HepG2 (cell line): ENCODE results near the gene MYLK3. TPM values are rescaled to one million over a fixed set of nuclear protein-coding genes. Genes with fewer than 3 reads are reported as not detected.

Experiments
- ATAC-seq: fragments of 200-7000 bp; cut with Tn5 transposase; 3 replicates; pipeline ENCODE4 v1.9.1; 2020; ENCODE audit warnings: mild to moderate bottlenecking, moderate library complexity
- BruUV-seq: library from RNA; stranded (reverse); fragments of 400-500 nt; replicated peaks from 2 replicates; lab custom pipeline; 2021; lab: Mats Ljungman, UMichigan
- CTCF ChIA-PET: fragments of 300-600 bp; formaldehyde crosslinking; extraction: SDS; loops from one replicate; lab custom pipeline; 2021; ENCODE audit warnings: low total read pairs, inconsistent platforms, low intra/inter-chr PET ratio; lab: Yijun Ruan, JAX
- POLR2A ChIA-PET: fragments of 350-600 bp; sonication (Branson Sonifier 250); formaldehyde crosslinking; loops from one replicate; lab custom pipeline; 2020; ENCODE audit warnings: antibody characterized with exemption, inconsistent platforms; lab: Yijun Ruan, JAX
- DNase-seq: peaks from one replicate; pipeline ENCODE4 v3.0.0-alpha.2; 2015; ENCODE audit warnings: low spot score
- FAIRE-seq: peaks from 3 replicates; lab custom pipeline; 2011; peaks lifted over from hg19 to GRCh38; lab: Jason Lieb, UNC
- H2AFZ ChIP-seq: one replicate; pipeline ENCODE4 v1.6.1; 2011; ENCODE audit warnings: low read length, inconsistent platforms
- H3K27ac ChIP-seq: fragments of 300-600 bp; 3 replicates; pipeline ENCODE4 v1.8.0; 2011; ENCODE audit warnings: mixed run types, mild to moderate bottlenecking, mixed read lengths, low read length, inconsistent platforms; ENCODE audit not compliant: insufficient read depth; ENCODE audit errors: extremely low read length
- H3K27me3 ChIP-seq, 2 experiments: fragments of 200-600 bp in 1 of 2; 2 replicates in 1 of 2; 3 replicates in 1 of 2; pipeline versions ENCODE4 v1.6.0 to v1.8.0; 2011; ENCODE audit warnings: low read length in 2 of 2, mild to moderate bottlenecking in 2 of 2, moderate library complexity in 2 of 2, inconsistent platforms in 1 of 2; ENCODE audit not compliant: insufficient read depth in 2 of 2, control insufficient read depth in 1 of 2
- H3K36me3 ChIP-seq, 2 experiments: fragments of 200-600 bp in 1 of 2; replicated peaks in 1 of 2; 2 replicates in 1 of 2; 3 replicates in 1 of 2; pipeline versions ENCODE4 v1.5.1 to v1.8.0; 2011; ENCODE audit warnings: low read length in 2 of 2, inconsistent platforms in 1 of 2; ENCODE audit not compliant: insufficient read depth in 2 of 2, control insufficient read depth in 1 of 2
- H3K4me1 ChIP-seq: 2 replicates; pipeline ENCODE4 v1.5.1; 2012; ENCODE audit warnings: low read length, inconsistent platforms; ENCODE audit not compliant: insufficient read depth
- H3K4me2 ChIP-seq: 2 replicates; pipeline ENCODE4 v1.6.0; 2011; ENCODE audit warnings: low read depth, low read length, inconsistent platforms
- H3K4me3 ChIP-seq, 3 experiments: fragments of 200-600 bp in 1 of 3; sonication (generic), shearing (Covaris generic) in 1 of 3; replicated peaks in 1 of 3; 2 replicates each; pipeline ENCODE4 v1.5.1; 2011 to 2016; ENCODE audit warnings: low read length in 3 of 3, inconsistent platforms in 2 of 3, low read depth in 2 of 3, mild to moderate bottlenecking in 2 of 3, control low read depth in 1 of 3, mixed read lengths in 1 of 3; ENCODE audit not compliant: insufficient read depth in 1 of 3
- H3K79me2 ChIP-seq: one replicate; pipeline ENCODE4 v1.6.1; 2011; ENCODE audit warnings: low read length, inconsistent platforms; ENCODE audit not compliant: insufficient read depth
- H3K9ac ChIP-seq: 2 replicates; pipeline ENCODE4 v1.6.0; 2011; ENCODE audit warnings: mild to moderate bottlenecking, low read depth, low read length, inconsistent platforms; ENCODE audit not compliant: insufficient read depth
- H3K9me3 ChIP-seq: 2 replicates; pipeline ENCODE4 v1.5.1; 2012; ENCODE audit warnings: mild to moderate bottlenecking, low read length
- H4K20me1 ChIP-seq: 2 replicates; pipeline ENCODE4 v1.6.0; 2011; ENCODE audit warnings: inconsistent platforms, mild to moderate bottlenecking, low read length, moderate library complexity; ENCODE audit not compliant: insufficient read depth
- ATF4 ChIP-seq, 2 experiments: fragments of 450-650 bp in 1 of 2; sonication (generic) in 1 of 2; formaldehyde crosslinking; IDR thresholded peaks; 2 replicates each; pipeline versions ENCODE4 v1.5.0 to v1.8.0; 2020 to 2022; ENCODE audit warnings: mild to moderate bottlenecking in 1 of 2, missing genetic modification reagents in 1 of 2
- FIP1L1 ChIP-seq: fragments of 200-400 bp; formaldehyde crosslinking; IDR thresholded peaks from 2 replicates; pipeline ENCODE4 v1.6.1; 2018; ENCODE audit warnings: low read depth, mild to moderate bottlenecking, low read length, moderate library complexity, borderline replicate concordance; ENCODE audit not compliant: insufficient read depth
- MXI1 ChIP-seq: IDR thresholded peaks from 3 replicates; pipeline ENCODE4 v1.6.1; 2012; ENCODE audit warnings: low read depth, low read length, inconsistent platforms, borderline replicate concordance
- ONECUT2 ChIP-seq: sonication (generic); formaldehyde crosslinking; IDR thresholded peaks from 2 replicates; pipeline ENCODE4 v1.4.0; 2020; ENCODE audit warnings: missing genetic modification reagents
- PHF20 ChIP-seq: sonication (generic); formaldehyde crosslinking; IDR thresholded peaks from 2 replicates; pipeline ENCODE4 v1.5.0; 2020; ENCODE audit warnings: mild to moderate bottlenecking, missing genetic modification reagents
- RELA ChIP-seq: sonication (generic); formaldehyde crosslinking; IDR thresholded peaks from 2 replicates; pipeline ENCODE4 v1.4.0; 2020; ENCODE audit warnings: missing genetic modification reagents
- SP2 ChIP-seq: sonication (generic); formaldehyde crosslinking; IDR thresholded peaks from 2 replicates; pipeline ENCODE4 v1.5.1; 2020; ENCODE audit warnings: mild to moderate bottlenecking, missing genetic modification reagents
- TBL1XR1 ChIP-seq: fragments of 150-350 bp; IDR thresholded peaks from 2 replicates; pipeline ENCODE4 v1.6.1; 2014; ENCODE audit warnings: borderline replicate concordance, low read length; ENCODE audit not compliant: partially characterized antibody
- YEATS4 ChIP-seq: sonication (generic); formaldehyde crosslinking; IDR thresholded peaks from 2 replicates; pipeline ENCODE4 v1.4.0; 2020; ENCODE audit warnings: missing genetic modification reagents, borderline replicate concordance
- ZFAT ChIP-seq: sonication (generic); formaldehyde crosslinking; conservative IDR thresholded peaks from 2 replicates; pipeline ENCODE4 v1.8.1; 2023; ENCODE audit warnings: missing genetic modification reagents, inconsistent platforms
- ZNF17 ChIP-seq: sonication (generic); formaldehyde crosslinking; IDR thresholded peaks from 2 replicates; pipeline ENCODE4 v1.5.0; 2020; ENCODE audit warnings: mild to moderate bottlenecking, missing genetic modification reagents
- ZNF484 ChIP-seq: sonication (generic); formaldehyde crosslinking; IDR thresholded peaks from 2 replicates; pipeline ENCODE4 v1.5.1; 2020; ENCODE audit warnings: mild to moderate bottlenecking, low read depth, missing genetic modification reagents, borderline replicate concordance
- ZSCAN21 ChIP-seq: sonication (generic); formaldehyde crosslinking; IDR thresholded peaks from 2 replicates; pipeline ENCODE4 v1.8.0; 2022; ENCODE audit warnings: mild to moderate bottlenecking, missing genetic modification reagents, moderate library complexity, borderline replicate concordance
- WGBS: methylation state at CpG from one replicate; pipeline ENCODE4 v1.1.6; 2017; ENCODE audit warnings: low lambda C conversion rate; 5-methylcytosine and 5-hydroxymethylcytosine counted together
- in situ Hi-C: cut with HindIII; loops from 2 replicates; pipeline ENCODE4 v1.10.0; 2017; ENCODE audit warnings: low pct_unique_long_range_greater_than_20kb; ENCODE audit not compliant: extremely low pct_ligation_motif_present
- intact Hi-C: fragments of 100-400 bp; cut with micrococcal nuclease; formaldehyde crosslinking; loops from one replicate; pipeline ENCODE4 v1.10.0; 2022; ENCODE audit not compliant: unreplicated experiment
- polyA plus RNA-seq, 8 experiments: library from polyadenylated mRNA; depleted of rRNA in 3 of 8; stranded (reverse) in 7 of 8; unstranded in 1 of 8; fragments of >200 nt; fragmentation: Illumina TruSeq in 4 of 8; extraction: Trizol in 4 of 8; gene quantifications; 2 replicates each; pipeline versions ENCODE4 v1.2.1 to v1.2.3, GENCODE V29; 2011 to 2016; ENCODE audit warnings: low read depth in 4 of 8, missing spikeins in 1 of 8, mixed read lengths in 1 of 8; ENCODE audit not compliant: insufficient read depth in 1 of 8
- total RNA-seq, 5 experiments: library from RNA; depleted of rRNA; stranded (reverse); fragments of >200 nt; fragmentation: Illumina TruSeq; extraction: Trizol; gene quantifications; 2 replicates each; pipeline ENCODE4 v1.2.3, GENCODE V29; 2016; ENCODE audit warnings: low read depth in 1 of 5

The MYLK3 gene
- total and polyA plus RNA-seq, 2 of the 13 experiments (the other 11 are each of a cell fraction or from before 2014, with no cell fraction given), result 0.04 to 0.18 TPM

- Histone ChIP-seq H3K27ac (no peak overlapping the region), H3K79me2 (no peaks in the 10 kb centered on the region), H3K9me3 (0 out of 2 replicates have a peak, but pooled peaks cover 6% of the 10 kb centered on the region), H3K4me2 (no peak overlapping the region), H3K9ac (no peak overlapping the region), H3K27me3 (peaks cover 0 to 5% of the 10 kb centered on the region in 2 experiments; a peak in 1 of 5 replicates), H3K4me3 (no peak overlapping the region), H2AFZ (no peak overlapping the region), H3K4me1 (no peaks in the 10 kb centered on the region), H3K36me3 (no peaks in the 10 kb centered on the region), H4K20me1 (no peaks in the 10 kb centered on the region)
- ChIA-PET POLR2A (no interaction called here), CTCF (no interaction called here)
- WGBS, result 41% methylated on average over 6 of the region's 12 CpGs
- in situ Hi-C loops (no loop called here), intact Hi-C loops (no loop called here)
- BruUV-seq, result no TSS peak
- no peak for DNase-seq
- ATAC-seq, result peak; percentile 45
- no peak for FAIRE-seq
- TF ChIP-seq YEATS4 (CRISPR knock-in tag) (no peak), ONECUT2 (CRISPR knock-in tag) (no peak), ZFAT (CRISPR knock-in tag) (no peak), RELA (no peak), ZNF484 (CRISPR knock-in tag) (no peak), FIP1L1 (no peak), ATF4 (CRISPR knock-in tag; IDR thresholded peaks at IDR 0.05) (no peak)
These were observed 29.7 kb upstream of the MYLK3 start for GRCh38 chr16:46777804-46778203.

GRCh38 chr16:46775214-46775613 is 27.1 kb upstream of the MYLK3 start:
- Histone ChIP-seq H3K79me2 (no peaks in the 10 kb centered on the region), H3K4me3 (no peak overlapping the region), H4K20me1 (no peaks in the 10 kb centered on the region), H3K9me3 (0 out of 2 replicates have a peak, but pooled peaks cover 6% of the 10 kb centered on the region), H3K27ac (no peak overlapping the region), H3K27me3 (peaks cover 0 to 5% of the 10 kb centered on the region in 2 experiments; a peak in 1 of 5 replicates), H2AFZ (no peak overlapping the region), H3K9ac (no peak overlapping the region), H3K4me1 (peaks cover 10% of the 10 kb centered on the region), H3K36me3 (no peaks in the 10 kb centered on the region), H3K4me2 (no peak overlapping the region)
- no peak for FAIRE-seq
- CTCF ChIA-PET, result no interaction called here
- no peak for ATAC-seq
- POLR2A ChIA-PET, result no interaction called here
- intact Hi-C loops (no loop called here), in situ Hi-C loops (no loop called here)
- 77% methylated on average over 4 of the region's 4 CpGs for WGBS
- no peak for TF ChIP-seq PHF20
- TF ChIP-seq SP2 (CRISPR knock-in tag), result no peak
- no peak for TF ChIP-seq ZSCAN21 (CRISPR knock-in tag)
- TF ChIP-seq TBL1XR1, result no peak
- TF ChIP-seq ZNF17 (CRISPR knock-in tag), result no peak
- no peak for TF ChIP-seq MXI1
- DNase-seq, result no peak
- BruUV-seq, result no TSS peak
